DMS114 treated with DMSO at 0.1 percent for 48 hours (cell line): Measurements from ENCODE around the gene STEEP1.
"Not testable (repeated sequence)": the region's sequence is repeated elsewhere in the genome, so short reads cannot be mapped to it uniquely, and the experiment has no call there.

Source experiments
- DNase-seq: peaks from one replicate; lab custom pipeline; 2025; ENCODE audit not compliant: unreplicated experiment; lab: John Stamatoyannopoulos, UW

STEEP1 gene

GRCh38 chrX:119537487-119537886 is 27.7 kb downstream of the STEEP1 start:
- DNase-seq: no peak

- no peak for DNase-seq
Measured at GRCh38 chrX:119529345-119530276, 35.6 kb downstream of the STEEP1 start.

DNA sequence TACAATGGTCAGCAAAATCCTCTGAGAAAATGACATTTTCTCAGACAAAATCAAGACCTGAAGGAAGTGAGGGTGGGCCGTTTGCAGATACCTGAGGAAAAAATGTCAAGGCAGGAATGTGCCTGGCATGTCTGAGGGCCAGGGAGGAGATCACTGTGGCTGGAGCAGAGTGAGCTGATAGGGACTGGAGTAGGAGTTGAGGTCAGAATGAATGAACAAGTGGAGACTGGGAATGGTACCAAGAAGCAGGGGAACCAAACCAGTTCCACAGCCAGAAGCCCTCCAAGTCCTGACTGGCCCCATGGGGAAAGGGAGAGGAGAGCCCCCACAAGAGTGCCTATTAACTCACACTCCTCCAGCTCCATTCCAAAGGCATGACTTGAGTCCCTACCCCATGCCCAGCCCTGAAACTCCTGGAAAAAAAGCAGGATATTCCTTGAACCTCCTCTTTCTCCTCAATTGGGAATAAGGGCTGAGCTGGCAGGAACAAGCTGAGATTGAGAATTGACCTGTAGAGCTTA is 41.5 kb downstream of the STEEP1 start:
- DNase-seq: no peak

DNA sequence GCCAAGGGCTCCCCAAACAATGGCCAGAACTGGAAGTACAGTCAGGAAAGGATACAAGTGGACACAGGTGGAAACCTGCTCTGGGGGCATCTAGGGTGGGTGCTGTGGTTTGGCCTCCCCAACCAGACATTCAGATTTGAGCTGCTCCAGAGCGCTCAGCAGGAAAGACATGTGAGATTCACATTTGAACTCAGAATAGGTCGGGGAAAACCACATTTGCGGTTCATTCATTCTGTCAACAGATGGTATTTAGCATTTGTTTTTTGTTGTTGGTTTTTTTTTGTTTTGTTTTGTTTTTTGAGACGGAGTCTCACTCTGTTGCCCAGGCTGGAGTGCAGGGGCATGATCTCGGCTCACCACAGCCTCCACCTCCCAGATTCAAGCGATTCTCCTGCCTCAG is 44.0 kb downstream of the STEEP1 start:
- no peak for DNase-seq

DNA sequence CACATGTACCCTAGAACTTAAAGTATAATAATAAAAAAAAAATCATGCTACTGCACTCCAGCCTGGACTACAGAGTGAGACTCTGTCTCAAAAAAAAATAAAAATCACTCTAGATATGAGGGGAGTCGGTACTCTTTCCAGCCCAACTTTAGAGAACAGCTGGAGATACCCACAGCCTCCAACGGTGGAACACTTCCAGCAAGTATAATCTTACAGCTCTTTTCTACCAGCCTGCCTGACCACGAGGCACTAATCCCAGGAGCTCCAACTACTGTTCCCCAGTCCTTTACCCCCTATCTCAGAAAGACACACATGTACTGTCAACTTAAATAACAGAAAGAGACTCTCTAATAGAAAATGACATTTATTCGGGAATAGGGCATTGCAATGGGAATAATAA is 46.8 kb downstream of the STEEP1 start:
- no peak for DNase-seq

DNA sequence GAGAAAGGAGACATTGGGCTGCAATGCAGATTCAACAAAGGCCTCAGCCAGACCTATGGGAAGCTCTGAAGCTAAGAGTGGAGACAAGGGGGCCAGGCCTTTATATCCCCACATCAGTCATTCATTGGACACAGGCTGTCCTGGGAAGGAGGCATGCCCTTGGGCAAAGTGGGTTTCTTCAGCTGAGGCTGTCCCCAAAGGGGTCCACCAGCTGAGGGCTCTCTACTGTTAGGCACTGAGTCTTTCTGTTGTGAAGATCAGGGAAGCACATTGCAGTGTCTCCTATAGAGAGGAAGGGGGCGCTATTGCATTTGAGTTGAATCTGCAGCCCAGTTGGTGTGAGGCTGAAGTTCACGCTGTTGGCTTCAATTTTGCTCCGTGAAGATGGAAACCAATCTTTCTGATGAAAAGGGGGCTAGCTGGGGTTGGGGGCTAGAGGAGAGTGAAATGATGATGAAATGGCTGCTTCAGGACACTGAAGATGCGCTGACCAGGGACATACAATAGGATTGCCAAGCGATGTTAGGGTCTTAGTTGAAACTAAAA is 49.0 kb downstream of the STEEP1 start:
- DNase-seq: peak; percentile 64

DNA sequence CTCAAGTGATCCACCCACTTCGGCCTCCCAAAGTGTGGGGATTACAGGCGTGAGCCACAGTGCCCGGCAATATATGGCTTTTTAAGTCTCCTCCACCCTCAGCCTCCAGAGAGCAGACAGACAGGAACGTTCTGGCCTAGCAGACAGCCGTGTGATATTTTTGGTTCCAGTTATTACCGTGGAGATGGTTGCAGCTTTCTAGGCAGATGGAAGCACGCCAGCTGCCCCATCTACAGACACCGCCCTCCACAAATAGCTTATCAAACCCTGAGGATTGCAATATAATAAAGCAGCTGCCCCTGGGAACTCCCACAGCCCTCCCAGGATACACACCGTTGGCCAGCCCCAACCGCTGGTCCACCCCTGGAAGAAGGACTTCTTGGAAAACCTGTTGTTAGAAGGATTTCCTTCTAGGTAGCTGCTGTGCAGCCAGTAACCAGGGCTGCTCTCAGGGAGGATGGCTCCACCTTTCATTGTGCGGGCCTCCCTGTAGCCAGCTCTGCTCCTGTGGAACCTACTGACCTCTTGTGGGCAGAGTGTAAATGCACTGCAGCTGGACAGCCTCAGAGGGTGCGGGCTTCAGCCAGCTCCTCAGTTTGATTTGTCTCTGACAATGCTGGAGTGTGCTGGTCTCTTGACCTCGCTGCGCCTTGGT is 52.9 kb downstream of the STEEP1 start:
- DNase-seq: peak; percentile 23

GRCh38 chrX:119507206-119507605 is 58.0 kb downstream of the STEEP1 start:
- no peak for DNase-seq

- DNase-seq: no peak
Measured at GRCh38 chrX:119505945-119506344, 59.3 kb downstream of the STEEP1 start.

GRCh38 chrX:119505145-119505544 is 60.1 kb downstream of the STEEP1 start:
- DNase-seq: not testable (repeated sequence)

GRCh38 chrX:119503484-119503861 is 61.7 kb downstream of the STEEP1 start:
- no peak for DNase-seq

GRCh38 chrX:119502727-119503483 is 62.3 kb downstream of the STEEP1 start:
- no peak for DNase-seq

DNA sequence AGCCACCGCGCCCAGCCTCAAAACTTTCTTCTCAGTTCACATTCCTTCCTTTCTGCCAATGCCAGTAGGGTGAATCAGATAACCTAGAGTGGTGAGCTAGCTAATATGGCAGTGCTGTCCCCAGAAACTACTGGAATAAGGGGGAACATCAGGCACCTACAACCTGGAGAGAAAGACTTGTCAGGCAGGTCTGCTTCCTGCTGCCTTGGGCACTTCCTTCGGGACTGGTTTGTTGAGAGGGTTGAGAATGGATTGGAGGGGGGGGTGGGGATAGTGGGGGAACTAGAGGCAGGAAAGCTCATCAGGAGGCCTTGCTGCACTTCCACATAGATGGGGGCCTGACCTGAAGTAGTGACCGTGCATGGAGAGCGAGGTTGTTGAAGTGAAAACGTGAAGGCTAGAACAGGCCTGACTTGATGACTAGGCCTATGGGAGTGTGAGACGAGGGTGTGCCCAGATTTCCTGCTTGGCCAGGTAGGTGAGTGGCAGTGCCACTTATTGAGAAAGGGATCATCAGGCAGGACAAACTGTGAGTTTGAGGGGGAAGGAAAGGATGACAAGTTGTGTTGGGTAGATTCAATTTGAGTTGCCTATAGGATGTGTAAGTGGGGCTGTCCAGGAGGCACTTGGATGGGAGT is 63.6 kb downstream of the STEEP1 start:
- DNase-seq: no peak

- no peak for DNase-seq
Measured at GRCh38 chrX:119500061-119500800, 65.0 kb downstream of the STEEP1 start.

- no peak for DNase-seq
Measured at GRCh38 chrX:119497185-119497584, 68.0 kb downstream of the STEEP1 start.

DNA sequence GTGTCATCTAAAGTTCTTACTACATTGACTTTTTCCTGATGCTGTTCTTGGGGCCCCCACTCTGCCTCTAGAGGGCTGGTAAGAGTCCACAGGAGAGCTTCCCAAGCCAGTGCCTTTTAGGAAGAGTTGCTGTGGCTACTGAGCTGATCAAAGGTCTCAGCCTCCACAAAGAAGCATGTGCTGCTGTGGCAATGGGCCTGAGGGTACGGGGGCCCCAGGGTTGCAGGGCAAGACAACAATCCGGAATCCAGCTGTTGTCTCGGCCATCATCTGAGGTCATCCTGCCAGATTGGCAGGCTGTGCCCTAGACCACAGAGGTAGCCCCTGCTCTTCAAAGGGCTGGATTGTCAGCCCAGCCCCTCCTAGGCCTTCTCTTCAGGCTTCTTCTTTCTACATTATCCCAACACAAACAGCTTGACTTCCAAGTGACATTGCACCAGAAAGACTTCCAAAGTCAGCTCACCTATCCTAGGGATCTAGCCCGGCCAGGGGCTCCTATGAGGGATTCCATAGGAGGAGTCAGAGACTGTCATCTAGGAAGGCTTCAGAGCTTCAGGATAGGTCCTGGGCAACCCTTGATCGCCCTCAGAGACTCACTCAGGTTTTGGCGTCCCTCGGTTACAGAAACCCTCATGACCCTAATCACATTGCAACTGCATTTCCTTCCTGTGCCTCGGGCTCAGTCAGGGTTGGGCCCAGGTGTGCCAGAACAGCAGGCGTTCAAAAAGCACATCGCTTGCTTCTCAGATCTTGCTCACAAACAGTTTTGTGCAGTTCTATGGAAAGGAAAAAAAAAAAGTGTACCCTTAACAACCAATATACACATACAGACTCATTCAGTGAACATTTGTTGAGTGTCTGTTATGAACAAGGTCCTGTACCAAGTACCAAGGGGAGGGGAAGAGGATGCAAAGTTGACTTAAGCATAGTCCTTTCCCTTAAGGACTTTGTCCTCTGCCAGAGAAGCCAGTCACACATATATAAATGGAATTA is 69.2 kb downstream of the STEEP1 start:
- DNase-seq: no peak

- DNase-seq: not testable (repeated sequence)
Measured at GRCh38 chrX:119493851-119494495, 71.2 kb downstream of the STEEP1 start.

DNA sequence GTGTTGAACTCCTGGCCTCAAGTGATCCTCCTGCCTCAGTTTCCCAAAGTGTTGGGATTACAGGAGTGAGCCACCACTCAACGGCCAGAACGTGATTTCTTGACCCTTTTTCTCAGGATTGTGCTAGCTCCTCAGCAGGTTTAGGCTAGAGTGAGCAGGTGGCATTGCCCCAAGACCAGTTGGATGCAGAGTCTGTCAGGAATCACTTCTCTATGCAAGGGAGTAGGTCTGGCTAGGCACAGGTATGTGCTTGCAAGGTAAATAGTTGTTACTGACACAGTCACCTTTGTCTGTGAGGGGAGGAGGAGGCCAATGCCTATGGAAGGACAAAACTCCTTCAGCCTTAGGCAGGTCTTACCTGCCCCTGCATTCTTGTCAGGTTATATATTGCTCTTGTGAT is 72.7 kb downstream of the STEEP1 start:
- no peak for DNase-seq
